ENCODE measurements around the gene HADH.

Gene HADH

GRCh38 chr4:108001540-108002135 is 11.9 kb downstream of the HADH start:
- Histone ChIP-seq H3K4me1 (ENCODE audit: control insufficient read depth, insufficient read depth, low read length) (no peaks in the 10 kb centered on the region), H3K36me3 (ENCODE audit: control insufficient read depth in 2 of 2, insufficient read depth in 1 of 2, low read length in 2 of 2) (peaks cover 0 to 14% of the 10 kb centered on the region in 2 experiments; a peak in 1 of 3 replicates), H3K27ac (ENCODE audit: extremely low read depth, low read depth, low read length) (no peak overlapping the region), H3K4me3 (ENCODE audit: low read depth, low read length) (no peak overlapping the region), H3K9me3 (ENCODE audit: control insufficient read depth, insufficient read depth, low read depth, low read length) (no peaks in the 10 kb centered on the region)
- TF ChIP-seq ZNF362 (tag by site-specific recombination; IDR thresholded peaks at IDR 0.05), result no peak
- TF ChIP-seq ZNF677 (tag by site-specific recombination; IDR thresholded peaks at IDR 0.05), result no peak
- no peak for TF ChIP-seq ZIC2 (tag by site-specific recombination; IDR thresholded peaks at IDR 0.05)
- no peak for TF ChIP-seq ZNF449 (tag by site-specific recombination; IDR thresholded peaks at IDR 0.05)
- TF ChIP-seq ZNF513 (tag by site-specific recombination; IDR thresholded peaks at IDR 0.05), result no peak
- no peak for TF ChIP-seq ZNF645 (tag by site-specific recombination; IDR thresholded peaks at IDR 0.05)
- no peak for TF ChIP-seq KLF16 (tag by site-specific recombination; IDR thresholded peaks at IDR 0.05)
- TF ChIP-seq ZNF549 (tag by site-specific recombination; IDR thresholded peaks at IDR 0.05), result no peak
- ChIA-PET CTCF (interaction anchor here (1.2 kb wide), 1 partner anchor 17 kb away, joined by 4 read pairs; no protein-coding TSS in a partner anchor), POLR2A (interaction anchor here (0.6 kb wide), 1 partner anchor 567 kb away, joined by 3 read pairs; no protein-coding TSS in a partner anchor)

GRCh38 chr4:108003982-108004515 is 14.4 kb downstream of the HADH start:
- no peaks in the 10 kb centered on the region for H3K9me3 ChIP-seq (ENCODE audit: control insufficient read depth, insufficient read depth, low read depth, low read length)
- peaks cover 0 to 12% of the 10 kb centered on the region in 2 experiments; a peak in 1 of 3 replicates for H3K36me3 ChIP-seq (ENCODE audit: control insufficient read depth in 2 of 2, insufficient read depth in 1 of 2, low read length in 2 of 2)
- ChIA-PET CTCF (interaction anchor here (0.6 to 1.6 kb wide), 2 partner anchors 15 to 1567 kb away, joined by 4 to 6 read pairs; no protein-coding TSS in a partner anchor), POLR2A (no interaction called here)
- no peak overlapping the region for H3K4me3 ChIP-seq (ENCODE audit: low read depth, low read length)
- no peak for TF ChIP-seq ZBTB17 (tag by site-specific recombination; IDR thresholded peaks at IDR 0.05)
- no peak for TF ChIP-seq HOXC10 (CRISPR knock-in tag; IDR thresholded peaks at IDR 0.05)
- no peak for TF ChIP-seq ZNF658 (tag by site-specific recombination; IDR thresholded peaks at IDR 0.05)
- no peak for TF ChIP-seq RBAK (tag by site-specific recombination; IDR thresholded peaks at IDR 0.05)
- TF ChIP-seq ZNF311 (tag by site-specific recombination; IDR thresholded peaks at IDR 0.05; ENCODE audit: borderline replicate concordance), result no peak
- no peak for TF ChIP-seq ZBTB44 (tag by site-specific recombination; IDR thresholded peaks at IDR 0.05)
- no peak for TF ChIP-seq ZNF544 (tag by site-specific recombination; IDR thresholded peaks at IDR 0.05)
- TF ChIP-seq ZBTB20 (tag by site-specific recombination; IDR thresholded peaks at IDR 0.05), result no peak
- TF ChIP-seq ZNF2 (tag by site-specific recombination; IDR thresholded peaks at IDR 0.05), result no peak
- H3K4me1 ChIP-seq (ENCODE audit: control insufficient read depth, insufficient read depth, low read length), result no peaks in the 10 kb centered on the region
- H3K27ac ChIP-seq (ENCODE audit: extremely low read depth, low read depth, low read length), result no peak overlapping the region
